H7 (cell line): ENCODE results near the gene GNA15. TPM values are rescaled to one million over a fixed set of nuclear protein-coding genes. Genes with fewer than 3 reads are reported as not detected.
A peak's percentile ranks its signal among the peaks of the same experiment; 100 is the strongest.

Experiments
- DNase-seq: peaks from one replicate; pipeline ENCODE4 v3.0.0; 2012
- H3K27me3 ChIP-seq: 2 replicates; pipeline ENCODE4 v1.6.0; 2011; ENCODE audit warnings: mild to moderate bottlenecking, low read length; ENCODE audit not compliant: control insufficient read depth, insufficient read depth
- H3K36me3 ChIP-seq: replicated peaks from 2 replicates; pipeline ENCODE4 v1.5.1; 2011; ENCODE audit warnings: low read length; ENCODE audit not compliant: control insufficient read depth, insufficient read depth
- H3K4me3 ChIP-seq: 2 replicates; pipeline ENCODE4 v1.5.1; 2011; ENCODE audit warnings: low read depth, mild to moderate bottlenecking, control low read depth, low read length, moderate library complexity; ENCODE audit not compliant: insufficient read depth
- total RNA-seq: library from RNA; depleted of rRNA; stranded (reverse); fragments of >200 nt; shearing (Covaris generic); gene quantifications from 2 replicates; pipeline ENCODE4 v1.2.3, GENCODE V29; 2014

The GNA15 gene
- total RNA-seq, 1 experiment from 2014 or later = not detected

- no peak for DNase-seq
- no peaks in the 10 kb centered on the region for H3K27me3 ChIP-seq
- no peak overlapping the region for H3K4me3 ChIP-seq
- H3K36me3 ChIP-seq = no peaks in the 10 kb centered on the region; the same call in 1 of the 2 replicates
Observed at GRCh38 chr19:3114018-3114726, 21.7 kb upstream of the GNA15 start.

GRCh38 chr19:3114811-3115210 is 21.0 kb upstream of the GNA15 start:
- DNase-seq = no peak
- no peaks in the 10 kb centered on the region for H3K27me3 ChIP-seq
- no peaks in the 10 kb centered on the region; the same call in 1 of the 2 replicates for H3K36me3 ChIP-seq
- no peak overlapping the region for H3K4me3 ChIP-seq

GRCh38 chr19:3115411-3115810 is 20.4 kb upstream of the GNA15 start:
- peak; percentile 75 for DNase-seq
- H3K36me3 ChIP-seq = no peaks in the 10 kb centered on the region; the same call in 1 of the 2 replicates
- no peak overlapping the region for H3K4me3 ChIP-seq
- no peaks in the 10 kb centered on the region for H3K27me3 ChIP-seq

- no peaks in the 10 kb centered on the region for H3K27me3 ChIP-seq
- peak; percentile 78 for DNase-seq
- H3K36me3 ChIP-seq = no peaks in the 10 kb centered on the region; the same call in 1 of the 2 replicates
- H3K4me3 ChIP-seq = no peak overlapping the region
Observed at GRCh38 chr19:3115916-3116602, 19.8 kb upstream of the GNA15 start.

- H3K27me3 ChIP-seq = no peaks in the 10 kb centered on the region
- no peaks in the 10 kb centered on the region; the same call in 1 of the 2 replicates for H3K36me3 ChIP-seq
- DNase-seq = no peak
- H3K4me3 ChIP-seq = no peak overlapping the region
Observed at GRCh38 chr19:3116621-3117020, 19.2 kb upstream of the GNA15 start.

- Histone ChIP-seq H3K4me3 (no peak overlapping the region), H3K27me3 (no peaks in the 10 kb centered on the region), H3K36me3 (no peaks in the 10 kb centered on the region; the same call in 1 of the 2 replicates)
- no peak for DNase-seq
Observed at GRCh38 chr19:3117716-3118115, 18.1 kb upstream of the GNA15 start.

- Histone ChIP-seq H3K4me3 (no peak overlapping the region), H3K36me3 (no peaks in the 10 kb centered on the region; the same call in 1 of the 2 replicates), H3K27me3 (no peaks in the 10 kb centered on the region)
- DNase-seq = no peak
Observed at GRCh38 chr19:3118232-3119070, 17.4 kb upstream of the GNA15 start.

GRCh38 chr19:3119071-3119595 is 16.7 kb upstream of the GNA15 start:
- Histone ChIP-seq H3K36me3 (no peaks in the 10 kb centered on the region; the same call in 1 of the 2 replicates), H3K27me3 (no peaks in the 10 kb centered on the region), H3K4me3 (no peak overlapping the region)
- DNase-seq = no peak

- DNase-seq = no peak
- no peak overlapping the region for H3K4me3 ChIP-seq
- no peaks in the 10 kb centered on the region; the same call in 1 of the 2 replicates for H3K36me3 ChIP-seq
- H3K27me3 ChIP-seq = no peaks in the 10 kb centered on the region
Observed at GRCh38 chr19:3119693-3120380, 16.0 kb upstream of the GNA15 start.

GRCh38 chr19:3120611-3121276 is 15.1 kb upstream of the GNA15 start:
- Histone ChIP-seq H3K36me3 (no peaks in the 10 kb centered on the region; the same call in 1 of the 2 replicates), H3K27me3 (no peaks in the 10 kb centered on the region), H3K4me3 (no peak overlapping the region)
- no peak for DNase-seq

- no peaks in the 10 kb centered on the region for H3K27me3 ChIP-seq
- no peak overlapping the region for H3K4me3 ChIP-seq
- DNase-seq = no peak
- H3K36me3 ChIP-seq = no peaks in the 10 kb centered on the region; the same call in 1 of the 2 replicates
Observed at GRCh38 chr19:3121396-3121795, 14.4 kb upstream of the GNA15 start.

GRCh38 chr19:3121821-3122511 is 13.9 kb upstream of the GNA15 start:
- Histone ChIP-seq H3K36me3 (no peaks in the 10 kb centered on the region; the same call in 1 of the 2 replicates), H3K27me3 (no peaks in the 10 kb centered on the region), H3K4me3 (no peak overlapping the region)
- no peak for DNase-seq

- Histone ChIP-seq H3K4me3 (no peak overlapping the region), H3K27me3 (no peaks in the 10 kb centered on the region), H3K36me3 (no peaks in the 10 kb centered on the region; the same call in 1 of the 2 replicates)
- no peak for DNase-seq
Observed at GRCh38 chr19:3122512-3122870, 13.3 kb upstream of the GNA15 start.
